Sigmoid colon (tissue), 4 donors: ENCODE results near the gene TRAF3IP3.

Experiments
- POLR2AphosphoS5 ChIP-seq, 4 donors: sonication (generic); formaldehyde crosslinking; IDR thresholded peaks; one replicate each; pipeline ENCODE4 v1.6.1; 2017; ENCODE audit warnings: antibody characterized with exemption in 4 of 4
- TF ChIP-seq, protein P1 (sequence below), 4 experiments: fragments of 450-650 bp in 3 of 4; fragments of 200-600 bp in 1 of 4; IDR thresholded peaks; one replicate each; pipeline ENCODE4 v1.5.1; 2016 to 2019; ENCODE audit warnings: antibody characterized with exemption in 4 of 4, mild to moderate bottlenecking in 3 of 4, moderate library complexity in 2 of 4

- TF ChIP-seq, protein P1, sequence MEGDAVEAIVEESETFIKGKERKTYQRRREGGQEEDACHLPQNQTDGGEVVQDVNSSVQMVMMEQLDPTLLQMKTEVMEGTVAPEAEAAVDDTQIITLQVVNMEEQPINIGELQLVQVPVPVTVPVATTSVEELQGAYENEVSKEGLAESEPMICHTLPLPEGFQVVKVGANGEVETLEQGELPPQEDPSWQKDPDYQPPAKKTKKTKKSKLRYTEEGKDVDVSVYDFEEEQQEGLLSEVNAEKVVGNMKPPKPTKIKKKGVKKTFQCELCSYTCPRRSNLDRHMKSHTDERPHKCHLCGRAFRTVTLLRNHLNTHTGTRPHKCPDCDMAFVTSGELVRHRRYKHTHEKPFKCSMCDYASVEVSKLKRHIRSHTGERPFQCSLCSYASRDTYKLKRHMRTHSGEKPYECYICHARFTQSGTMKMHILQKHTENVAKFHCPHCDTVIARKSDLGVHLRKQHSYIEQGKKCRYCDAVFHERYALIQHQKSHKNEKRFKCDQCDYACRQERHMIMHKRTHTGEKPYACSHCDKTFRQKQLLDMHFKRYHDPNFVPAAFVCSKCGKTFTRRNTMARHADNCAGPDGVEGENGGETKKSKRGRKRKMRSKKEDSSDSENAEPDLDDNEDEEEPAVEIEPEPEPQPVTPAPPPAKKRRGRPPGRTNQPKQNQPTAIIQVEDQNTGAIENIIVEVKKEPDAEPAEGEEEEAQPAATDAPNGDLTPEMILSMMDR (IDR thresholded peaks at IDR 0.05) = no peak
- TF ChIP-seq POLR2AphosphoS5 (IDR thresholded peaks at IDR 0.05) = peak; percentile 87 to 96 (median 94)
These were observed 13.5 kb downstream of the TRAF3IP3 start for GRCh38 chr1:209769171-209769904.
